GM21367 (cell line): Measurements from ENCODE around the gene MRPS27.

ENCODE experiments used
- ATAC-seq: cut with Tn5 transposase; IDR thresholded peaks from one replicate; pipeline ENCODE4 v1.9.1; 2021; ENCODE audit not compliant: unreplicated experiment

MRPS27 gene

GRCh38 chr5:72319976-72320752, at the start of gene MRPS27, which contains the start of gene PTCD2:
MRPS27 (minus strand) TSS chr5:72320240; CDS start chr5:72320221, 19 bp downstream.
PTCD2 (plus strand) TSS chr5:72320373; CDS start chr5:72320383, 10 bp downstream.
- peak; percentile 98 for ATAC-seq

GRCh38 chr5:72369711-72370110, 49.7 kb upstream of the MRPS27 start:
- ATAC-seq: no peak

- ATAC-seq: no peak
Observed at GRCh38 chr5:72369301-72369700, 49.3 kb upstream of the MRPS27 start.

- no peak for ATAC-seq
Observed at GRCh38 chr5:72368271-72368670, 48.2 kb upstream of the MRPS27 start.

GRCh38 chr5:72366324-72366976, 46.4 kb upstream of the MRPS27 start:
- peak; percentile 61 for ATAC-seq

- ATAC-seq: no peak
Observed at GRCh38 chr5:72364951-72365350, 44.9 kb upstream of the MRPS27 start.

GRCh38 chr5:72364171-72364570, 44.1 kb upstream of the MRPS27 start:
- no peak for ATAC-seq

- no peak for ATAC-seq
Observed at GRCh38 chr5:72363166-72363802, 43.2 kb upstream of the MRPS27 start.

GRCh38 chr5:72359886-72360285, 39.8 kb upstream of the MRPS27 start:
- ATAC-seq: no peak

- ATAC-seq: no peak
Observed at GRCh38 chr5:72358925-72359324, 38.9 kb upstream of the MRPS27 start.

- no peak for ATAC-seq
Observed at GRCh38 chr5:72356361-72356760, 36.3 kb upstream of the MRPS27 start.

- no peak for ATAC-seq
Observed at GRCh38 chr5:72355706-72356299, 35.8 kb upstream of the MRPS27 start.

- ATAC-seq: no peak
Observed at GRCh38 chr5:72353046-72353445, 33.0 kb upstream of the MRPS27 start.

- no peak for ATAC-seq
Observed at GRCh38 chr5:72352616-72353015, 32.6 kb upstream of the MRPS27 start.

- ATAC-seq: no peak
Observed at GRCh38 chr5:72351376-72351775, 31.3 kb upstream of the MRPS27 start.

GRCh38 chr5:72347801-72348308, 27.8 kb upstream of the MRPS27 start:
- ATAC-seq: no peak

GRCh38 chr5:72346398-72346797, 26.4 kb upstream of the MRPS27 start:
- ATAC-seq: no peak

GRCh38 chr5:72338689-72339209, 18.7 kb upstream of the MRPS27 start:
- ATAC-seq: no peak

- ATAC-seq: no peak
Observed at GRCh38 chr5:72337159-72337558, 17.1 kb upstream of the MRPS27 start.

- no peak for ATAC-seq
Observed at GRCh38 chr5:72330712-72331111, 10.7 kb upstream of the MRPS27 start.

GRCh38 chr5:72328172-72328571, 8.1 kb upstream of the MRPS27 start:
- ATAC-seq: no peak
